GM12864 (cell line): ENCODE data around the gene OR2V1.
"Not testable (repeated sequence)": the region's sequence is repeated elsewhere in the genome, so short reads cannot be mapped to it uniquely, and the experiment has no call there.

ENCODE experiments used
- DNase-seq: peaks from one replicate; pipeline ENCODE4 v3.0.0-alpha.2; 2011; ENCODE audit warnings: low read depth
- H3K4me3 ChIP-seq: 2 replicates; pipeline ENCODE4 v1.5.1; 2011; ENCODE audit warnings: mild to moderate bottlenecking, low read depth, low read length, control low read depth
- TF ChIP-seq, protein P1 (sequence below): IDR thresholded peaks from 2 replicates; pipeline ENCODE4 v1.5.1; 2011; ENCODE audit warnings: low read depth, mild to moderate bottlenecking, moderate library complexity, low read length, control low read depth, inconsistent platforms; ENCODE audit errors: missing control alignments

Gene OR2V1

DNA sequence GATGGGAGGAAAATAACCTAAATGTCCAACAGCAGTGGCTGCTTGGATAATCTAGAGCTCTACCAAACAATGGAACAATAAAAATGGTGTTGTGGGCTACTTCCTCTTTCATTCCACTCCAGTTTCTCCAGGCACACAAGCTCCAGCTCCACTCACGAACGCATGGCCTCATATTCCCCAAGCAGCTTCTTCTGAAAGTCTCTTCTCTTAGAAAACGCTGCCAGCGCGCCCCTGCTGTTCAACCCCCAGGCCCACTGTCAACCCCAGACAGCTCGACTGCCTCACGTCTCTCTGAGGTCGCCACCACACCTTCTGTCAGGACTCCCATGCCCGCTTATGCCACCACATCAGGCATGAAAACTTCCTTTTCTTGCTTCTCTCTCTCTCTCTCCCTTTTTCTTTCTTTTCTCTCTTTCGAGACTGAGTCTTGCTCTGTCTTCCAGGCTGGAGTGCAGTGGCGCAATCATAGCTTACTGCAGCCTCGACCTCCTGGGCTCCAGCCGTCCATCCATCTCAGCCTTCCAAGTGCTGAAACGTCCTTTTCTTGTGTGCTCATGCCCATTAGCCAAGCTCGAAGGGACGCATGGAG is 32.6 kb upstream of the OR2V1 start:
- TF ChIP-seq, protein P1, sequence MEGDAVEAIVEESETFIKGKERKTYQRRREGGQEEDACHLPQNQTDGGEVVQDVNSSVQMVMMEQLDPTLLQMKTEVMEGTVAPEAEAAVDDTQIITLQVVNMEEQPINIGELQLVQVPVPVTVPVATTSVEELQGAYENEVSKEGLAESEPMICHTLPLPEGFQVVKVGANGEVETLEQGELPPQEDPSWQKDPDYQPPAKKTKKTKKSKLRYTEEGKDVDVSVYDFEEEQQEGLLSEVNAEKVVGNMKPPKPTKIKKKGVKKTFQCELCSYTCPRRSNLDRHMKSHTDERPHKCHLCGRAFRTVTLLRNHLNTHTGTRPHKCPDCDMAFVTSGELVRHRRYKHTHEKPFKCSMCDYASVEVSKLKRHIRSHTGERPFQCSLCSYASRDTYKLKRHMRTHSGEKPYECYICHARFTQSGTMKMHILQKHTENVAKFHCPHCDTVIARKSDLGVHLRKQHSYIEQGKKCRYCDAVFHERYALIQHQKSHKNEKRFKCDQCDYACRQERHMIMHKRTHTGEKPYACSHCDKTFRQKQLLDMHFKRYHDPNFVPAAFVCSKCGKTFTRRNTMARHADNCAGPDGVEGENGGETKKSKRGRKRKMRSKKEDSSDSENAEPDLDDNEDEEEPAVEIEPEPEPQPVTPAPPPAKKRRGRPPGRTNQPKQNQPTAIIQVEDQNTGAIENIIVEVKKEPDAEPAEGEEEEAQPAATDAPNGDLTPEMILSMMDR, result peak; percentile 10
- peak overlapping the region; percentile 45 for H3K4me3 ChIP-seq
- DNase-seq, result no peak

DNA sequence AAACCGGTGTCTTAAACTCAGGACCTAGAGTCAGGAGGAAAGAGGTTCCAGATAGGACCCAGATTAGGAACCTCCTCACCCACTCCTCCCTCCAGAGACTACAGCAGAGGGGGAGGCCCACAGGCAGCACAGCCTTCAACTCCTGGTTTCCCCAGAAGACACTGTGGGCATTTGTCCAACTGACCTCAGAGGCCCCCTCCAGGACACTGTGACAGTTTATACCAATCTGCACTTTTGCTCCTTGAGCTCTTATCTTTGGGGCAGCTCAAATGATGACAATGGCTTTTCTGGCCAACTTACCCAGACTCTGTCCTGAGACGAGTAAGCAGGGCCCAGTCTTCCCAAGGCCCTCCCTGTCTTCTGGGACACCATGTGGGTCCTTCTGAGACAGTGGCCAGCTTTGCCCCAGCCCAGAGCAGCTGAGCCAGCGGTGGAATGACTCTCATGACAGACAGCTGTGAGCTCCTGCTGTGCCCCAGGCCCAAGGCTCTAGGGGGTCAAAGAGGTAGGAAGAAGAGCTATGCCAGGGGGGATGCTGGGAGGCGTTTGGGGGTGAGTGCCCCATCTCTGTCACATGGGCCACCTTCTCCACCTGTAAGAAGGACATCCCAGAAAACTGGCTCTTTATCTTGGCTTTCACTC is 30.7 kb upstream of the OR2V1 start:
- H3K4me3 ChIP-seq, result peak overlapping the region; percentile 54
- TF ChIP-seq, protein P1, result no peak
- no peak for DNase-seq

GRCh38 chr5:181160755-181161533 is 30.0 kb upstream of the OR2V1 start:
- peak overlapping the region; percentile 54 for H3K4me3 ChIP-seq
- not testable (repeated sequence) for DNase-seq

DNA sequence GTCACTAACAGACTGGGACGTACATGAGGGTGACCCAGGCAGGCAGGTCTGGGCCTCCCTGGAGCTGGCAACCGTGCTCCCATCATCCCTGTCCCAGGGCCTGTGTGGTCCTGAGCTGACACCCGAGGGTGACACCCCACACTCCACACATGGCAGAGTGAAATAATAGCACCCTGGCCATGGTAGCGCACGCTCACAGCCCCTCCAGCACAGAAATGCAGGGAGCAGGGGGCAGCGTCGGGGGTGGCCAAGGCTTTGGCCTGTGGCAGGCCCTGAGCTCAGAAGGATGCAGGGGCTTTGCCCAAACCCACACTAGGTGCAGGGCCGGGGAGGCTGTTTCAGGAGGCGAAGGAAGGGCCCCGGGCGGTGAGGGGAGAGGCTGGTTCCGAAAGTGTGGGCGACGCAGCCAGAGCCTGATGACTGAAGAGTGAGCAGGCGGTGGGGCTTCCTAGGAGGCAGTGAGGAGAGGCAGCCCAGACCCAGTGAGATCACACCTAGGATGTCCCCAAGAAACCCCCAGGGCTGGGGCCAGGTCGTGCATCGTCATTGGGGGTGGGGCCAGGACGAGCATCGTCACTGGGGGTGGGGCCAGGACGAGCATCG is 29.3 kb upstream of the OR2V1 start:
- H3K4me3 ChIP-seq, result peak overlapping the region; percentile 53
- DNase-seq, result no peak
- TF ChIP-seq, protein P1, result no peak

GRCh38 chr5:181159286-181160151 is 28.6 kb upstream of the OR2V1 start:
- TF ChIP-seq, protein P1, result peak; percentile 89
- DNase-seq, result no peak
- no peak overlapping the region; the same call in 1 of the 2 replicates for H3K4me3 ChIP-seq

GRCh38 chr5:181158869-181159268 is 27.9 kb upstream of the OR2V1 start:
- no peak for DNase-seq
- H3K4me3 ChIP-seq, result no peak overlapping the region
- TF ChIP-seq, protein P1, result no peak
